D721Med (cell line): Measurements from ENCODE around the gene CUX1.
"Not testable (repeated sequence)": the region's sequence is repeated elsewhere in the genome, so short reads cannot be mapped to it uniquely, and the experiment has no call there.

Experiments used
- DNase-seq: peaks from one replicate; pipeline ENCODE4 v3.0.0; 2011; ENCODE audit warnings: low spot score; ENCODE audit not compliant: insufficient read length
- FAIRE-seq: peaks from 2 replicates; lab custom pipeline; 2011; peaks lifted over from hg19 to GRCh38; lab: Jason Lieb, UNC
- CTCF ChIP-seq: IDR thresholded peaks from 2 replicates; pipeline ENCODE4 v1.5.1; 2012; ENCODE audit warnings: mild to moderate bottlenecking, control low read depth; ENCODE audit not compliant: insufficient read depth; ENCODE audit errors: missing control alignments

The CUX1 gene

GRCh38 chr7:102028206-102028826 is 210.9 kb downstream of the CUX1 start:
- no peak for TF ChIP-seq CTCF
- no peak for FAIRE-seq
- DNase-seq, result no peak

- DNase-seq (no peak), FAIRE-seq (no peak)
- TF ChIP-seq CTCF, result no peak
These were observed 212.2 kb downstream of the CUX1 start for GRCh38 chr7:102029616-102030015.

GRCh38 chr7:102030696-102031095 is 213.3 kb downstream of the CUX1 start:
- FAIRE-seq (no peak), DNase-seq (no peak)
- TF ChIP-seq CTCF, result no peak

GRCh38 chr7:102036958-102037357 is 219.5 kb downstream of the CUX1 start:
- no peak for TF ChIP-seq CTCF
- FAIRE-seq, result no peak
- no peak for DNase-seq

- FAIRE-seq, result no peak
- DNase-seq, result no peak
- TF ChIP-seq CTCF, result no peak
These were observed 222.3 kb downstream of the CUX1 start for GRCh38 chr7:102039706-102040105.

GRCh38 chr7:102040569-102040968 is 223.1 kb downstream of the CUX1 start:
- TF ChIP-seq CTCF, result no peak
- no peak for DNase-seq
- no peak for FAIRE-seq

GRCh38 chr7:102042016-102042656 is 224.7 kb downstream of the CUX1 start:
- FAIRE-seq (no peak), DNase-seq (no peak)
- TF ChIP-seq CTCF, result no peak

GRCh38 chr7:102042796-102043195 is 225.4 kb downstream of the CUX1 start:
- DNase-seq, FAIRE-seq: not testable (repeated sequence)
